NCI-H2227 (cell line): ENCODE results near the gene MRNIP.

ENCODE experiments used
- DNase-seq: peaks from one replicate; lab custom pipeline; 2025; ENCODE audit not compliant: unreplicated experiment; lab: John Stamatoyannopoulos, UW

Gene MRNIP

GRCh38 chr5:179858586-179859427 is at the start of gene MRNIP:
Gene MRNIP, minus strand, starts transcription at chr5:179858817. Its CDS starts 21 bp downstream, at chr5:179858796.
- peak; percentile 94 for DNase-seq

GRCh38 chr5:179907556-179908324 is 49.1 kb upstream of the MRNIP start, which contains the start of gene TBC1D9B:
Gene TBC1D9B, minus strand, starts transcription at chr5:179907897. Its CDS starts 76 bp downstream, at chr5:179907821.
- DNase-seq: peak; percentile 71

GRCh38 chr5:179906795-179907555 is 48.4 kb upstream of the MRNIP start:
- DNase-seq: no peak

- DNase-seq: peak; percentile 22
These were observed 47.7 kb upstream of the MRNIP start for GRCh38 chr5:179906294-179906794.

GRCh38 chr5:179905161-179905560 is 46.5 kb upstream of the MRNIP start:
- DNase-seq: no peak

- DNase-seq: no peak
These were observed 46.0 kb upstream of the MRNIP start for GRCh38 chr5:179904463-179905160.

GRCh38 chr5:179902763-179903158 is 44.1 kb upstream of the MRNIP start:
- no peak for DNase-seq

- DNase-seq: no peak
These were observed 43.5 kb upstream of the MRNIP start for GRCh38 chr5:179901915-179902762.

GRCh38 chr5:179901462-179901861 is 42.8 kb upstream of the MRNIP start:
- DNase-seq: no peak

GRCh38 chr5:179900711-179901110 is 42.1 kb upstream of the MRNIP start:
- DNase-seq: no peak

GRCh38 chr5:179900206-179900605 is 41.6 kb upstream of the MRNIP start:
- no peak for DNase-seq

- no peak for DNase-seq
These were observed 37.2 kb upstream of the MRNIP start for GRCh38 chr5:179895861-179896260.

GRCh38 chr5:179893958-179894895 is 35.6 kb upstream of the MRNIP start:
- no peak for DNase-seq

GRCh38 chr5:179893076-179893957 is 34.7 kb upstream of the MRNIP start:
- DNase-seq: no peak

GRCh38 chr5:179892255-179892654 is 33.6 kb upstream of the MRNIP start:
- no peak for DNase-seq

GRCh38 chr5:179890751-179891682 is 32.4 kb upstream of the MRNIP start:
- no peak for DNase-seq
